CD4-positive, CD25-positive, alpha-beta regulatory T cell (primary cell): ENCODE measurements around the gene SZRD1. TPM values are rescaled to one million over a fixed set of nuclear protein-coding genes. Genes with fewer than 3 reads are reported as not detected.

Experiments used
- ATAC-seq, 2 donors: fragments of 150-1000 bp; cut with Tn5 transposase; one replicate each; pipeline ENCODE4 v1.10.0; 2021; ENCODE audit warnings: low read depth in 2 of 2, moderate number of reproducible peaks in 2 of 2, moderate library complexity in 1 of 2
- DNase-seq, 3 donors: peaks; one replicate each; pipeline versions ENCODE4 v3.0.0 to v3.0.0-alpha.2; 2012 to 2022; ENCODE audit warnings: mixed read lengths in 1 of 3
- H3K27ac ChIP-seq: one replicate; pipeline ENCODE4 v1.7.0; 2013; ENCODE audit warnings: mild to moderate bottlenecking, low read length; ENCODE audit not compliant: insufficient read depth, poor library complexity, severe bottlenecking
- H3K27me3 ChIP-seq: one replicate; pipeline ENCODE4 v1.7.0; 2013; ENCODE audit warnings: low read length; ENCODE audit not compliant: control insufficient read depth, insufficient read depth
- H3K36me3 ChIP-seq: one replicate; pipeline ENCODE4 v1.7.0; 2013; ENCODE audit warnings: mild to moderate bottlenecking, low read length, moderate library complexity; ENCODE audit not compliant: control insufficient read depth, insufficient read depth
- H3K4me1 ChIP-seq: 2 replicates; pipeline ENCODE4 v1.7.0; 2013; ENCODE audit warnings: mild to moderate bottlenecking, low read length; ENCODE audit not compliant: insufficient read depth, control insufficient read depth, poor library complexity, severe bottlenecking
- H3K4me3 ChIP-seq: one replicate; pipeline ENCODE4 v1.7.0; 2013; ENCODE audit warnings: low read depth, mild to moderate bottlenecking, low read length, moderate library complexity
- H3K9me3 ChIP-seq, 2 experiments: 1 replicate in 1 of 2; 2 replicates in 1 of 2; pipeline ENCODE4 v1.7.0; 2013; ENCODE audit warnings: low read length in 2 of 2, mild to moderate bottlenecking in 1 of 2, moderate library complexity in 1 of 2; ENCODE audit not compliant: control insufficient read depth in 2 of 2
- H3K27ac Mint-ChIP-seq, 3 donors: one replicate each; pipeline ENCODE4 v1.8.0; 2020 to 2022; ENCODE audit warnings: mild to moderate bottlenecking in 3 of 3, mixed read lengths in 3 of 3, moderate library complexity in 2 of 3
- H3K27me3 Mint-ChIP-seq: one replicate; pipeline ENCODE4 v1.8.0; 2022; ENCODE audit warnings: mild to moderate bottlenecking, mixed read lengths
- H3K36me3 Mint-ChIP-seq: one replicate; pipeline ENCODE4 v1.8.0; 2020; ENCODE audit warnings: mixed read lengths
- H3K4me1 Mint-ChIP-seq, 4 donors: one replicate each; pipeline ENCODE4 v1.8.0; 2020 to 2022; ENCODE audit warnings: mixed read lengths in 4 of 4, mild to moderate bottlenecking in 1 of 4
- H3K4me3 Mint-ChIP-seq, 4 donors: one replicate each; pipeline ENCODE4 v1.8.0; 2020 to 2022; ENCODE audit warnings: mild to moderate bottlenecking in 4 of 4, mixed read lengths in 4 of 4, moderate library complexity in 3 of 4
- H3K9me3 Mint-ChIP-seq, 7 donors: one replicate each; pipeline ENCODE4 v1.8.0; 2020 to 2022; ENCODE audit warnings: mixed read lengths in 7 of 7, mild to moderate bottlenecking in 3 of 7, moderate library complexity in 2 of 7
- polyA plus RNA-seq, 4 donors: library from polyadenylated mRNA; unstranded; fragments of 300-500 nt; fragmentation: Illumina TruSeq; gene quantifications; one replicate each; pipeline ENCODE4 v1.2.3, GENCODE V29; 2021
- total RNA-seq: library from RNA; stranded (reverse); gene quantifications from one replicate; pipeline ENCODE4 v1.2.3, GENCODE V29; 2022

The SZRD1 gene, protein sequence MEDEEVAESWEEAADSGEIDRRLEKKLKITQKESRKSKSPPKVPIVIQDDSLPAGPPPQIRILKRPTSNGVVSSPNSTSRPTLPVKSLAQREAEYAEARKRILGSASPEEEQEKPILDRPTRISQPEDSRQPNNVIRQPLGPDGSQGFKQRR
- 136 TPM for total RNA-seq
- polyA plus RNA-seq: 10 to 100 TPM; 36.9 to 54.5 (median 44.6) TPM

GRCh38 chr1:16366722-16367257 is at the start of gene SZRD1:
Gene SZRD1 (plus strand): TSS chr1:16367242. CDS start chr1:16367258, 16 bp downstream.
- Mint-ChIP-seq H3K27ac (peak within 1 kb of the TSS; percentile 98 to 99 (median 99)), H3K36me3 (no peaks in the 10 kb centered on the region), H3K9me3 (no peaks in the 10 kb centered on the region), H3K4me3 (peak within 1 kb of the TSS; percentile 97 to 98 (median 97)), H3K4me1 (peaks cover 19 to 46% (median 37%) of the 10 kb centered on the region in 4 donors), H3K27me3 (peaks cover 6% of the 10 kb centered on the region)
- Histone ChIP-seq H3K36me3 (no peaks in the 10 kb centered on the region), H3K27me3 (no peaks in the 10 kb centered on the region), H3K9me3 (no peaks in the 10 kb centered on the region), H3K4me1 (peaks cover 39% of the 10 kb centered on the region), H3K27ac (peak within 1 kb of the TSS; percentile 100), H3K4me3 (peak within 1 kb of the TSS; percentile 99)
- DNase-seq: peak; percentile 95 to 100 (median 97)
- ATAC-seq: peak; percentile 89 to 92

DNA sequence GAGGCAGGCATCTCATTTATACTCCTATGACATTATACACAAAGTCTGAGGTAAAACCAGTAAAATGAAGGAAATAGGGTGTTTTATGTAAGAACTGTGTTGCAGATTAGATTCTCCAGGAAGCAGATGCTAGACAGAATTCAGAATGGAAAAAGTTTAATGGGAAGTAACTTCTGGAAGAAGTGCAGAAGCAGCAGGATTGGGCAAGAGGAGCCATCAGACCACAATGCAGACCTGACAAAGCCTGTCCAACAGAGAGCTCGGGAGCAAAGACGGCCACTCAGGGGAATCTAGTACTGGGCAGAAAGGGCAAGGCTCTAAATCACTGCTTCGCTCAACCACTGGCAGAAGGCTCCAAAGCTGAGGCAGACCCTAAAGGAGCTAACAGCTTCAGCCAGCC is 48.5 kb upstream of the SZRD1 start:
- Histone ChIP-seq H3K9me3 (no peaks in the 10 kb centered on the region), H3K27me3 (no peaks in the 10 kb centered on the region), H3K36me3 (peaks cover 20% of the 10 kb centered on the region), H3K4me1 (no peaks in the 10 kb centered on the region), H3K27ac (no peak overlapping the region), H3K4me3 (no peak overlapping the region)
- peaks cover 0 to 1% (median 0%) of the 10 kb centered on the region in 7 donors for H3K9me3 Mint-ChIP-seq
- H3K27ac Mint-ChIP-seq: no peak overlapping the region
- no peak for DNase-seq
- ATAC-seq: no peak
- H3K27me3 Mint-ChIP-seq: no peaks in the 10 kb centered on the region
- peaks cover 8% of the 10 kb centered on the region for H3K36me3 Mint-ChIP-seq
- H3K4me3 Mint-ChIP-seq: no peak overlapping the region
- peaks cover 12 to 29% (median 23%) of the 10 kb centered on the region in 4 donors for H3K4me1 Mint-ChIP-seq

- Histone ChIP-seq H3K4me3 (no peak overlapping the region), H3K27ac (no peak overlapping the region), H3K36me3 (peaks cover 3% of the 10 kb centered on the region), H3K27me3 (no peaks in the 10 kb centered on the region), H3K4me1 (no peaks in the 10 kb centered on the region), H3K9me3 (no peaks in the 10 kb centered on the region)
- DNase-seq (no peak), ATAC-seq (no peak)
- Mint-ChIP-seq H3K4me1 (peaks cover 16 to 38% (median 24%) of the 10 kb centered on the region in 4 donors), H3K36me3 (peaks cover 4% of the 10 kb centered on the region), H3K4me3 (no peak overlapping the region), H3K27ac (peak overlapping the region; percentile 5 to 51 (median 41)), H3K27me3 (no peaks in the 10 kb centered on the region), H3K9me3 (peaks cover 0 to 1% (median 0%) of the 10 kb centered on the region in 7 donors)
Observed at GRCh38 chr1:16321176-16321867, 45.7 kb upstream of the SZRD1 start.

GRCh38 chr1:16324456-16324890 is 42.6 kb upstream of the SZRD1 start:
- no peak for DNase-seq
- H3K4me1 Mint-ChIP-seq: peaks cover 23 to 44% (median 26%) of the 10 kb centered on the region in 4 donors
- Histone ChIP-seq H3K4me3 (no peak overlapping the region), H3K36me3 (peaks cover 4% of the 10 kb centered on the region), H3K27me3 (no peaks in the 10 kb centered on the region), H3K4me1 (no peaks in the 10 kb centered on the region), H3K9me3 (no peaks in the 10 kb centered on the region), H3K27ac (no peak overlapping the region)
- no peak overlapping the region for H3K4me3 Mint-ChIP-seq
- H3K27me3 Mint-ChIP-seq: no peaks in the 10 kb centered on the region
- peaks cover 8% of the 10 kb centered on the region for H3K36me3 Mint-ChIP-seq
- H3K27ac Mint-ChIP-seq: peak overlapping the region in 2 of 3 donors; percentile 26 to 30
- no peak for ATAC-seq
- H3K9me3 Mint-ChIP-seq: no peaks in the 10 kb centered on the region

DNA sequence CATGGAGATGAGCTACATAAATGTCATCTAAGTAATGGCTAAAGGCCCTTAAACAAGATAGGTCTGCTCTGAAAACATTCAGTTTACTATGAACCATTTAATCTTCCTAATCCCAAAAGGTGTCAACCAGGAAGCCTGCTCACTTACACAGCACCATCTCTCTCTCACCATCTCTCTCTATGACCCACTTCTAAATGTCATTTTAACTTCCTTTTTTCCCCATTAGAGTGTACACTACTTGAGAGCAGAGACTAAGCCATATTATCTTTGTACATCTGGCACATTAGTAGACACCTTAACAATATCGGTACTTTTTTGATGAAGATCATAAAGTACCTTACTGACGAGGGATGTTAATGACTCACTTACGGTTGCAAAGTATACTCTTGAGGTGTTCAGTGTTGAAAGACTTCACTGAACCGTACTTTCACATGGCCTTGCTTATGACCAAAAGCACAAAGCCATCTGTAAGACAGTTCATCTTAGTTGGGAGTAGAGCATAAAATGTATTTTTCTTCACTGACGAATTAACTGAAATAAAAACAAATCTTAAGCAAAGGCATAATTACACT is 40.1 kb upstream of the SZRD1 start:
- H3K27ac Mint-ChIP-seq: peak overlapping the region; percentile 9 to 64 (median 11)
- peak overlapping the region in 1 of 4 donors; percentile 11 for H3K4me3 Mint-ChIP-seq
- no peaks in the 10 kb centered on the region for H3K9me3 Mint-ChIP-seq

GRCh38 chr1:16334655-16335340 is 32.2 kb upstream of the SZRD1 start:
- Histone ChIP-seq H3K27ac (no peak overlapping the region), H3K4me3 (no peak overlapping the region), H3K4me1 (no peaks in the 10 kb centered on the region), H3K27me3 (no peaks in the 10 kb centered on the region), H3K9me3 (no peaks in the 10 kb centered on the region), H3K36me3 (no peaks in the 10 kb centered on the region)
- no peak for DNase-seq
- no peak overlapping the region for H3K4me3 Mint-ChIP-seq
- no peak for ATAC-seq
- peak overlapping the region in 2 of 3 donors; percentile 56 to 63 for H3K27ac Mint-ChIP-seq
- no peaks in the 10 kb centered on the region for H3K9me3 Mint-ChIP-seq
- H3K27me3 Mint-ChIP-seq: no peaks in the 10 kb centered on the region
- H3K36me3 Mint-ChIP-seq: peaks cover 7% of the 10 kb centered on the region
- peaks cover 12 to 47% (median 23%) of the 10 kb centered on the region in 4 donors for H3K4me1 Mint-ChIP-seq

More for the DNA sequence above, 40.1 kb upstream of the SZRD1 start:
- H3K36me3 ChIP-seq: peaks cover 4% of the 10 kb centered on the region
- H3K9me3 ChIP-seq: no peaks in the 10 kb centered on the region
- Mint-ChIP-seq H3K4me1 (peaks cover 17 to 33% (median 22%) of the 10 kb centered on the region in 4 donors), H3K27me3 (no peaks in the 10 kb centered on the region), H3K36me3 (peaks cover 12% of the 10 kb centered on the region)
- H3K27ac ChIP-seq: no peak overlapping the region
- H3K4me1 ChIP-seq: no peaks in the 10 kb centered on the region
- H3K4me3 ChIP-seq: peak overlapping the region; percentile 6
- ATAC-seq: peak; percentile 31 to 52
- DNase-seq: peak in 1 of 3 donors; percentile 9
- no peaks in the 10 kb centered on the region for H3K27me3 ChIP-seq

GRCh38 chr1:16338961-16339360 is 28.1 kb upstream of the SZRD1 start:
- no peak for ATAC-seq
- Histone ChIP-seq H3K9me3 (no peaks in the 10 kb centered on the region), H3K27me3 (no peaks in the 10 kb centered on the region), H3K36me3 (peaks cover 4% of the 10 kb centered on the region), H3K27ac (no peak overlapping the region), H3K4me3 (no peak overlapping the region), H3K4me1 (no peaks in the 10 kb centered on the region)
- Mint-ChIP-seq H3K27ac (peak overlapping the region in 2 of 3 donors; percentile 54 to 65), H3K36me3 (peaks cover 7% of the 10 kb centered on the region), H3K27me3 (no peaks in the 10 kb centered on the region), H3K4me1 (peaks cover 8 to 37% (median 20%) of the 10 kb centered on the region in 4 donors), H3K9me3 (no peaks in the 10 kb centered on the region), H3K4me3 (peak overlapping the region in 1 of 4 donors; percentile 4)
- no peak for DNase-seq
